HG03066 (cell line): ENCODE measurements around the gene MUC12.
"Not testable (repeated sequence)": the region's sequence is repeated elsewhere in the genome, so short reads cannot be mapped to it uniquely, and the experiment has no call there.

Source experiments
- ATAC-seq: cut with Tn5 transposase; IDR thresholded peaks from one replicate; pipeline ENCODE4 v1.9.1; 2021; ENCODE audit warnings: low read depth; ENCODE audit not compliant: unreplicated experiment

Gene MUC12

GRCh38 chr7:100985033-100985797 is 15.8 kb downstream of the MUC12 start:
- not testable (repeated sequence) for ATAC-seq

GRCh38 chr7:100991631-100992030 is 22.3 kb downstream of the MUC12 start:
- ATAC-seq, result no peak

- ATAC-seq, result not testable (repeated sequence)
Measured at GRCh38 chr7:100992280-100992679, 22.9 kb downstream of the MUC12 start.

- not testable (repeated sequence) for ATAC-seq
Measured at GRCh38 chr7:100994671-100995070, 25.3 kb downstream of the MUC12 start.

GRCh38 chr7:100998530-100998929 is 29.2 kb downstream of the MUC12 start:
- ATAC-seq, result not testable (repeated sequence)

GRCh38 chr7:100999334-100999733 is 30.0 kb downstream of the MUC12 start:
- not testable (repeated sequence) for ATAC-seq

- ATAC-seq, result not testable (repeated sequence)
Measured at GRCh38 chr7:101000025-101000424, 30.7 kb downstream of the MUC12 start.

- ATAC-seq, result not testable (repeated sequence)
Measured at GRCh38 chr7:101002333-101002732, 33.0 kb downstream of the MUC12 start.

- not testable (repeated sequence) for ATAC-seq
Measured at GRCh38 chr7:101007361-101007760, 38.0 kb downstream of the MUC12 start.

GRCh38 chr7:101009629-101010028 is 40.3 kb downstream of the MUC12 start:
- ATAC-seq, result no peak

- no peak for ATAC-seq
Measured at GRCh38 chr7:101012931-101013330, 43.6 kb downstream of the MUC12 start.

- ATAC-seq, result no peak
Measured at GRCh38 chr7:101015626-101016025, 46.3 kb downstream of the MUC12 start.

- peak; percentile 87 for ATAC-seq
Measured at GRCh38 chr7:101017064-101017777, 47.9 kb downstream of the MUC12 start.

GRCh38 chr7:101018271-101019167 is 49.2 kb downstream of the MUC12 start:
- no peak for ATAC-seq

GRCh38 chr7:101020444-101020843 is 51.1 kb downstream of the MUC12 start:
- ATAC-seq, result no peak

GRCh38 chr7:101021703-101022102 is 52.3 kb downstream of the MUC12 start:
- no peak for ATAC-seq

GRCh38 chr7:101023839-101024238 is 54.5 kb downstream of the MUC12 start:
- ATAC-seq, result no peak

GRCh38 chr7:101031082-101031481 is 61.7 kb downstream of the MUC12 start:
- no peak for ATAC-seq

- no peak for ATAC-seq
Measured at GRCh38 chr7:101035941-101036340, 66.6 kb downstream of the MUC12 start.

GRCh38 chr7:101041283-101041682 is 71.9 kb downstream of the MUC12 start:
- ATAC-seq, result not testable (repeated sequence)

- no peak for ATAC-seq
Measured at GRCh38 chr7:101058355-101058754, 89.0 kb downstream of the MUC12 start.
